ENCODE measurements around the gene ANKRD17.
A peak's percentile ranks its signal among the peaks of the same experiment; 100 is the strongest.

GRCh38 chr4:73222466-73223257 is 35.9 kb downstream of the ANKRD17 start:
- TF ChIP-seq CTCF (IDR thresholded peaks at IDR 0.05) = no peak
- TF ChIP-seq EP300 (IDR thresholded peaks at IDR 0.05; ENCODE audit: low read depth) = no peak
- TF ChIP-seq POLR2AphosphoS5 (IDR thresholded peaks at IDR 0.05) = peak; percentile 83 to 85 (median 84)

Measured in transverse colon (tissue), 4 donors.